Endothelial cell of umbilical vein (primary cell): ENCODE data around the gene ANKIB1.

Source experiments
- CTCF ChIP-seq, 2 donors: IDR thresholded peaks; 1 replicate in 1 of 2; 2 replicates in 1 of 2; pipeline ENCODE4 v1.5.1; 2011; ENCODE audit warnings: low read length in 2 of 2, mild to moderate bottlenecking in 2 of 2, moderate library complexity in 2 of 2, control low read depth in 1 of 2, inconsistent platforms in 1 of 2, low read depth in 1 of 2; ENCODE audit not compliant: insufficient read depth in 1 of 2; ENCODE audit errors: extremely low read depth in 1 of 2
- EZH2 ChIP-seq: IDR thresholded peaks from 2 replicates; pipeline ENCODE4 v1.6.1; 2012; ENCODE audit warnings: borderline replicate concordance, low read depth, mild to moderate bottlenecking, moderate library complexity, low read length, inconsistent platforms; ENCODE audit not compliant: severe bottlenecking
- FOS ChIP-seq: IDR thresholded peaks from 2 replicates; pipeline ENCODE4 v1.6.1; 2011; ENCODE audit warnings: mild to moderate bottlenecking, low read length, moderate library complexity, borderline replicate concordance; ENCODE audit not compliant: insufficient read depth
- GATA2 ChIP-seq: IDR thresholded peaks from 2 replicates; pipeline ENCODE4 v1.7.0; 2011; ENCODE audit warnings: low read depth, mild to moderate bottlenecking, moderate library complexity, mixed read lengths, low read length; ENCODE audit not compliant: insufficient read length, insufficient read depth
- JUN ChIP-seq: IDR thresholded peaks from 2 replicates; pipeline ENCODE4 v1.6.1; 2011; ENCODE audit warnings: borderline replicate concordance, low read depth; ENCODE audit not compliant: insufficient read length, insufficient read depth
- MAX ChIP-seq: IDR thresholded peaks from 2 replicates; pipeline ENCODE4 v1.6.1; 2011; ENCODE audit not compliant: insufficient read depth, insufficient read length
- MYC ChIP-seq: IDR thresholded peaks from one replicate; pipeline ENCODE4 v1.6.1; 2011; ENCODE audit warnings: mild to moderate bottlenecking, low read depth, low read length
- POLR2A ChIP-seq: IDR thresholded peaks from 2 replicates; pipeline ENCODE4 v1.6.1; 2012; ENCODE audit warnings: low read depth, mild to moderate bottlenecking, control low read depth, low read length
- POLR2AphosphoS5 ChIP-seq: IDR thresholded peaks from 2 replicates; pipeline ENCODE4 v1.6.1; 2012; ENCODE audit warnings: low read depth, mild to moderate bottlenecking, control low read depth, low read length, moderate library complexity; ENCODE audit not compliant: insufficient read depth

DNA sequence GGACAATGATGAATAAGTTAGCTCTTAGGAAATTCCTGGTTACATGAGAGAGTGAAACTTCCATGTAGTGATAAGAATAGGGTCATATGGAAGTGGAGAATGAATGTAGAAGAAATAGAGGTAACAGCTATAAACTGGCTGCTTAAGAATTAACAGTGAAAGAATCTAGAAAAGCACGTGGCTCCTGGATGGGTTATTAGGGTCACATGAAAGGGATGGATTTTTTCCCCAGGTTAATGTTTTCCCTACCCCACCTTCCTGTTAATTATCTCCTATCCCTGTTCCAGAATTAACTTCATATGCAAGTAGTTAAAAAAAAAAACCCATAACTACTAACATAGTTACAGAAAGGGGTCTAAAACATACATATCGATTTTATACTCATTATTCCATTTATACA lies 58.0 kb downstream of the ANKIB1 start:
- TF ChIP-seq POLR2AphosphoS5, result no peak
- TF ChIP-seq MYC, result no peak
- TF ChIP-seq CTCF (IDR thresholded peaks at IDR 0.05; ENCODE audit: extremely low read depth in 1 of 2, insufficient read depth in 1 of 2, low read depth in 1 of 2, low read length in 2 of 2), result no peak
- no peak for TF ChIP-seq EZH2
- TF ChIP-seq MAX, result no peak
- no peak for TF ChIP-seq POLR2A
- no peak for TF ChIP-seq JUN
- TF ChIP-seq GATA2, result no peak
- no peak for TF ChIP-seq FOS
